Testis (tissue), 2 donors: ENCODE results near the gene ARHGAP19.

Experiments used
- POLR2A ChIP-seq: fragments of 450-650 bp; IDR thresholded peaks from one replicate; pipeline ENCODE4 v1.6.1; 2017; ENCODE audit warnings: antibody characterized with exemption, mild to moderate bottlenecking, moderate library complexity
- TF ChIP-seq, protein P1 (sequence below), 3 experiments: fragments of 450-650 bp in 2 of 3; fragments of 200-600 bp in 1 of 3; sonication (generic) in 1 of 3; IDR thresholded peaks; one replicate each; pipeline ENCODE4 v1.5.1; 2016 to 2019; ENCODE audit warnings: antibody characterized with exemption in 3 of 3, mild to moderate bottlenecking in 2 of 3, moderate library complexity in 1 of 3

- TF ChIP-seq, protein P1, sequence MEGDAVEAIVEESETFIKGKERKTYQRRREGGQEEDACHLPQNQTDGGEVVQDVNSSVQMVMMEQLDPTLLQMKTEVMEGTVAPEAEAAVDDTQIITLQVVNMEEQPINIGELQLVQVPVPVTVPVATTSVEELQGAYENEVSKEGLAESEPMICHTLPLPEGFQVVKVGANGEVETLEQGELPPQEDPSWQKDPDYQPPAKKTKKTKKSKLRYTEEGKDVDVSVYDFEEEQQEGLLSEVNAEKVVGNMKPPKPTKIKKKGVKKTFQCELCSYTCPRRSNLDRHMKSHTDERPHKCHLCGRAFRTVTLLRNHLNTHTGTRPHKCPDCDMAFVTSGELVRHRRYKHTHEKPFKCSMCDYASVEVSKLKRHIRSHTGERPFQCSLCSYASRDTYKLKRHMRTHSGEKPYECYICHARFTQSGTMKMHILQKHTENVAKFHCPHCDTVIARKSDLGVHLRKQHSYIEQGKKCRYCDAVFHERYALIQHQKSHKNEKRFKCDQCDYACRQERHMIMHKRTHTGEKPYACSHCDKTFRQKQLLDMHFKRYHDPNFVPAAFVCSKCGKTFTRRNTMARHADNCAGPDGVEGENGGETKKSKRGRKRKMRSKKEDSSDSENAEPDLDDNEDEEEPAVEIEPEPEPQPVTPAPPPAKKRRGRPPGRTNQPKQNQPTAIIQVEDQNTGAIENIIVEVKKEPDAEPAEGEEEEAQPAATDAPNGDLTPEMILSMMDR (IDR thresholded peaks at IDR 0.05), result no peak
- TF ChIP-seq POLR2A, result no peak
Observed at GRCh38 chr10:97228775-97229157, 63.7 kb downstream of the ARHGAP19 start.
